Activated T-cell treated with anti-CD3 and anti-CD28 coated beads, Interleukin-2, amount 50 U/mL, for 24 hours (primary cell): ENCODE results near the gene DLX4.
A peak's percentile ranks its signal among the peaks of the same experiment; 100 is the strongest.

Experiments
- DNase-seq: peaks from one replicate; pipeline ENCODE4 v3.0.0-alpha.2; 2020
- H3K27ac Mint-ChIP-seq: 2 replicates; pipeline ENCODE4 v1.8.0; 2020; ENCODE audit warnings: mild to moderate bottlenecking, mixed read lengths
- H3K27me3 Mint-ChIP-seq: 2 replicates; pipeline ENCODE4 v1.8.0; 2020; ENCODE audit warnings: mixed read lengths
- H3K36me3 Mint-ChIP-seq: 2 replicates; pipeline ENCODE4 v1.8.0; 2020; ENCODE audit warnings: low read depth, mixed read lengths
- H3K4me1 Mint-ChIP-seq: 2 replicates; pipeline ENCODE4 v1.8.0; 2020; ENCODE audit warnings: low read depth, mixed read lengths
- H3K4me3 Mint-ChIP-seq: 2 replicates; pipeline ENCODE4 v1.8.0; 2020; ENCODE audit warnings: mild to moderate bottlenecking, moderate library complexity, mixed read lengths
- H3K9me3 Mint-ChIP-seq: 2 replicates; pipeline ENCODE4 v1.8.0; 2020; ENCODE audit warnings: mixed read lengths

Gene DLX4, protein sequence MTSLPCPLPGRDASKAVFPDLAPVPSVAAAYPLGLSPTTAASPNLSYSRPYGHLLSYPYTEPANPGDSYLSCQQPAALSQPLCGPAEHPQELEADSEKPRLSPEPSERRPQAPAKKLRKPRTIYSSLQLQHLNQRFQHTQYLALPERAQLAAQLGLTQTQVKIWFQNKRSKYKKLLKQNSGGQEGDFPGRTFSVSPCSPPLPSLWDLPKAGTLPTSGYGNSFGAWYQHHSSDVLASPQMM

DNA sequence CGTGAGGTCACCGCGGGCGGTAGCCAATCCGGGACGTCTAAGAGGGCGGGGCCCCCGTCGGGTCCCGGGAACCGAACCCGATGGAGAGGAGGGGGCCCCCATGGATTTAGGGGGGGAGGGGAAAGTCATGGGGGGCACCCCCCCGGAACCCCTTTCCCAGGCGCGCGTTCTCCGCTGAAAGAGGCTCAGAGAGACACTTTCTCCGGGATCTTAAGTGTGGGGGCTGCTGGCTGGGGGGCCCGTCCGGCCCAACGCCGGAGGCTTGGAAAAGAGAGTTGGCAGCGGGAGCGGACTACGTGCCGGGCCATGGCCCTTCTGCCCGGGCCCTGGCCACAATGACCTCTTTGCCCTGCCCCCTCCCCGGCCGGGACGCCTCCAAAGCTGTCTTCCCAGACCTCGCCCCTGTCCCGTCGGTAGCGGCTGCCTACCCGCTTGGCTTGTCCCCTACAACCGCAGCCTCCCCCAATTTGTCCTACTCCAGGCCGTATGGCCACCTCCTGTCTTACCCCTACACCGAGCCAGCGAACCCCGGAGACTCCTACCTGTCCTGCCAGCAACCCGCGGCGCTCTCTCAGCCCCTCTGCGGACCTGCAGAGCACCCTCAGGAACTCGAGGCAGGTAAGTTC, at the start of gene DLX4:
Gene DLX4, plus strand, starts transcription at position 57 of the 626 bp plus-strand sequence. Its CDS starts 279 bp downstream, at position 336.
- Mint-ChIP-seq H3K27ac (peak within 1 kb of the TSS; percentile 45), H3K27me3 (peaks cover 93% of the 10 kb centered on the region), H3K4me1 (peaks cover 47% of the 10 kb centered on the region), H3K9me3 (no peaks in the 10 kb centered on the region), H3K4me3 (peak within 1 kb of the TSS; percentile 84), H3K36me3 (no peaks in the 10 kb centered on the region)
- DNase-seq, result peak; percentile 56

DNA sequence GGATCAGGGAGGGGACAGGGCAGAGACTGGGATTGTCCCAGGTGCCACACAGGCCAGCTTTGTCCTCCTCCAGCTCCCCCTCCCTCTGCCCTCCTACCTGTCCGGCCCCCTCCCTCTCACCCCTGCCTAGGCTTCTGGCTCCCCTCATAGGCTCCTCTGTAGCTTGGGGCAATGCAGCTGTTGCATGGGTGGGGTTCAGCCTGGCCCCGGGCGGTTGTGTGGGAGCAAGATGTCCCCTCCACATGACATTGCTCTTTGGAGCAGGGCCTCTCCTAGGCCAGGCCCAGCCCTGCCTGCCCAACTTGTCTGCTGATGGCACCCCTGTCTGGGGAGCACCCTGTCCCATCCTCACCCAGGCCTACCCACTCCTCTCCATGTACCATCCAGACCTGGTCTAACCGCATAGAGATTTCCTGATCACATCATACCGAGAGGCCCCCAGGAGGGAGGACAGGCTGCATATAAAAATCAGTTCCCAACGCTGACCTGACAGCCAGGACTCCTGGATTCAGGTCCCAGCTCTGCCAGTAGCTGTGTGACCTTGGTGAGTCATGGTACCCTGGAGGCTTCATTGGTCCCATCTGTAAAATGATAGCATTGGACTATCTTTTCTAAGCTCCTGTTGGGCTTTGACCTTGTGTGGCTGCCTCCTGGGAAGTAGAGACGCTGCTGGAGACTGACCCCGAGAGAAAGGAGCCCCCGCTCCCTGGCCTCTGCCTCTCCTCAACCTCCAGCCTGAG, 48.8 kb upstream of the DLX4 start:
- DNase-seq, result no peak
- no peak overlapping the region for H3K27ac Mint-ChIP-seq
- H3K4me1 Mint-ChIP-seq, result no peaks in the 10 kb centered on the region
- no peaks in the 10 kb centered on the region for H3K9me3 Mint-ChIP-seq
- H3K36me3 Mint-ChIP-seq, result no peaks in the 10 kb centered on the region
- H3K4me3 Mint-ChIP-seq, result no peak overlapping the region
- H3K27me3 Mint-ChIP-seq, result peaks cover 16% of the 10 kb centered on the region

DNA sequence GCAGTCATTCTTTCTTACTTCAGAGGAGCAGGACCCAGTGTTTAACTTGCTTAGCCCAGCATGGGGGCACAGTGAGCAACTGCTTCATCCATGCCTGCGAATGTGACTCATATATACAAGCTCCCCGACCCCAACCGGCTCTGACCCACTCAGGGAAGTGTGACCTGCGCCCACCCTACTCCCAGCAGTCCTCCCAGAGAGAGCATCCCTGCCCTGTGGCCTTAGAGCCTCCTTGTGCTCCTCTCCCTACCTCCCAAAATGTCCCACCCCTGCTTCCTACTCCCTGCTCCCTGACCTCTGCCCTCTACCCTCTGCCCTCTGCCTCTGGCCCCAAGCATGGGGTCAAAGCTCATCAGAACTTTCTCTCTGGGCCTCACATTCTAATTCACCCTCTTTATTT, 46.9 kb upstream of the DLX4 start:
- Mint-ChIP-seq H3K36me3 (no peaks in the 10 kb centered on the region), H3K4me1 (no peaks in the 10 kb centered on the region), H3K27me3 (peaks cover 3% of the 10 kb centered on the region), H3K9me3 (no peaks in the 10 kb centered on the region), H3K4me3 (no peak overlapping the region), H3K27ac (no peak overlapping the region)
- no peak for DNase-seq

DNA sequence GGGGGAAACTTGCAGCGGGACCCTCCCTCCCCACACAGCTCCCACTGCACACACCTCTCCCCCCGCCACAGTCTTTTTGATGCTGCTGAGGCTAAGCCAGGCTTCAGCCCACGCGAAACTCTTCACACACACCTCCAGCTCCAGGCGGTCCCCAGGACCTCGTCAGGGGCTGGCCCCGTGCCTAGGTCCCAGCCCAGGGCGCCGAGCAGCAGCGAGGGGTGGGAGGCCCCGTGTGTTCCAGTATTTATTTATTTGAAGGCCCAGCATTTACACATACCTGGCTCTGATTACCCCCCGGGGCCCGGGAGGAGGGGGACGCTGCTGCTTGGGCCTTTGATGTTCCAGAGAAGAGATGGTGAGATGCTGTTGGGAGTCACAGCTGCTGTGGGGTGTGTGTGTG, 44.9 kb upstream of the DLX4 start:
- Mint-ChIP-seq H3K4me3 (no peak overlapping the region), H3K27ac (no peak overlapping the region), H3K9me3 (no peaks in the 10 kb centered on the region), H3K4me1 (no peaks in the 10 kb centered on the region), H3K27me3 (peaks cover 14% of the 10 kb centered on the region), H3K36me3 (no peaks in the 10 kb centered on the region)
- no peak for DNase-seq

DNA sequence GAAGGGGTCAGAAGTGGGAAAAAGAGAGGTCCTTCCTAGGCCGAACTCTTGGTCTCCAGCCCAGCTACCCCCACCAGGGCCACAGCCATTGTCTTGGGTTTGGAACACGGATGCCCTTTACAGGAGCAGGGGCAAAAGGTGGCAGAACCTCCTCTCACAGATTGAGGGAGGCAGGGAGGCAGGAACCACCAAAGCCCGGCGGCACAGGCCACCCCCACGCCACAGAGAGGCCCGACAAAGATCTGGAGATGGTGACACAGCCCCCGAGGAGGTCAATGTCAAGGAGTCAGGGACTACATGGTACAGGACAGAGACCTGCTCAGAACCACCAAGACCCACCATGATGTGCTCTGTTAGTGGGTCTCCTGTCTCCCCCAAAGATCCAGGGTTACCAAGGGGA, 44.4 kb upstream of the DLX4 start:
- Mint-ChIP-seq H3K4me1 (no peaks in the 10 kb centered on the region), H3K4me3 (no peak overlapping the region), H3K36me3 (no peaks in the 10 kb centered on the region), H3K9me3 (no peaks in the 10 kb centered on the region), H3K27ac (no peak overlapping the region), H3K27me3 (peaks cover 17% of the 10 kb centered on the region)
- DNase-seq, result no peak

DNA sequence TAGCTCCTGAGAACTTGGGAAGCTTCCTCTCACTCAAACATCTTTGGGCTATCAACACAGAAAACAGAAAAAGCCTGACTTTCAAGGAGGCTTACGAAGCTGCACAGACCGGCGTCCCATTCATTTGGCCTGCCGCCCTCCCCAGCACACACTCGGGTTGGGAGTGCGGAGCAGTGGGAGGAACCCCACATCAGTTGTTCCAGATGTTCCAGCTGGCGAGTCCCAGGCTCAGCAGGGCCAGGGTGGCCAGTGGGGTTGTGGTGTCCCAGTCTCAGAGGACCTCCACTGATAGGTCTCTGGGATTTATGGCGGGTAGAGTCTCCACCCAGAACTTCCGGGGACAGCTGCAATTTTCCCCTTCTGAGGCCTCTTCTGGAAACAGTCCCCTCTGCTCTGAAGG, 43.1 kb upstream of the DLX4 start:
- Mint-ChIP-seq H3K4me3 (no peak overlapping the region), H3K36me3 (no peaks in the 10 kb centered on the region), H3K27ac (no peak overlapping the region), H3K4me1 (no peaks in the 10 kb centered on the region), H3K9me3 (no peaks in the 10 kb centered on the region), H3K27me3 (peaks cover 27% of the 10 kb centered on the region)
- DNase-seq, result no peak

DNA sequence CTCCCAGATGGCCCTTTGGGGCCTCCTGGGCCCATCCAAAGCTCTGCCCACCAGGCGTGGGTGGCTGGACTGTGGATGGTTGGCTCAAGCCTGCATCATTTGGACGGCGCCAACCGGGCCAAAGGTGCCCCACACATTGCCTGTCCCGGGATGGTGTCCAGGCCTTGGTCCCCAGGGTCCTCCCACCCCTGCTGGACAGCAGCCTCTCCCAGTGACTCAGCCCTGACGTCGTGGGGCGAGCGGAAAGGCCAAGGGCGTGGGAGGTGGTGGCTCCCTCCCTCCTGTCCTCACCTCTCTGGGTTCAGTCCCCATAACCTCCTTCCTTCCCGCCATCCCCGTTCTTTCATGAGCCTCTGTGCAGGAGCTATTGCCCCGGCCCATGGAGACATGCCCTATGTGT, 42.1 kb upstream of the DLX4 start:
- Mint-ChIP-seq H3K27me3 (peaks cover 36% of the 10 kb centered on the region), H3K9me3 (no peaks in the 10 kb centered on the region), H3K27ac (no peak overlapping the region), H3K4me3 (no peak overlapping the region), H3K4me1 (no peaks in the 10 kb centered on the region), H3K36me3 (no peaks in the 10 kb centered on the region)
- no peak for DNase-seq

DNA sequence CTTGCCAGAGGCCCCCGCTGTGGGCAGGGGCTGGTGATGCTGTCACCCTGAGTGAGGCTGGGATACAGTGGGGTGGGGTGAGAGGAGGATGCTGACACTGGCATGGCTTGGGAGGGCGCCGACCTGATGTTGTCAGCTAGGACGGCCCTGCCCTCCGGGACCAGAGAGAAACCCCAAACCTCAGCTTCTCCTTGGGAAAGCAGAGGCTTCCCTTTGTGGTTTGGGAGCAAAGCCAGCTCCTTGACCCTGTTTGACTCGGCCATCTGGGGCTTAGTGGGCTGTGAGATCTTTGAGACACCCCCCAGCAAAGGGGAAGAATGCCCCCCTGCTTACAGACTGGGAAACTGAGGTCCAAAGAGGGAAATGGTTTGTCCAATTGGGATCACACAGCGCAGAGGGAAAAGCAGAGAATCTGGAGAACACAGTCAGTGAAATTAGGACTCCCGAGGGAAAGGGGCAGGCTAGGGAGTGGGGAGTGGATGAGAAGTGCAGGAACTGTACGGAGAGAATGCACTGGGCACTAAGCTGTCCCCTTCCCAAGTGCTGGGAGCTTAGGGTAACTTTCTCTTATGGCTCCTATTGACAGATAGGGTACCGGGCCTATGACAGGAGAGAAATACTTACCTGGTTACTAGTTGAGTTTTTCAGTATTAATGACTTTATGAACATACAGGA, 40.7 kb upstream of the DLX4 start:
- Mint-ChIP-seq H3K4me3 (no peak overlapping the region), H3K36me3 (no peaks in the 10 kb centered on the region), H3K27me3 (peaks cover 44% of the 10 kb centered on the region), H3K9me3 (no peaks in the 10 kb centered on the region), H3K27ac (no peak overlapping the region), H3K4me1 (no peaks in the 10 kb centered on the region)
- no peak for DNase-seq

DNA sequence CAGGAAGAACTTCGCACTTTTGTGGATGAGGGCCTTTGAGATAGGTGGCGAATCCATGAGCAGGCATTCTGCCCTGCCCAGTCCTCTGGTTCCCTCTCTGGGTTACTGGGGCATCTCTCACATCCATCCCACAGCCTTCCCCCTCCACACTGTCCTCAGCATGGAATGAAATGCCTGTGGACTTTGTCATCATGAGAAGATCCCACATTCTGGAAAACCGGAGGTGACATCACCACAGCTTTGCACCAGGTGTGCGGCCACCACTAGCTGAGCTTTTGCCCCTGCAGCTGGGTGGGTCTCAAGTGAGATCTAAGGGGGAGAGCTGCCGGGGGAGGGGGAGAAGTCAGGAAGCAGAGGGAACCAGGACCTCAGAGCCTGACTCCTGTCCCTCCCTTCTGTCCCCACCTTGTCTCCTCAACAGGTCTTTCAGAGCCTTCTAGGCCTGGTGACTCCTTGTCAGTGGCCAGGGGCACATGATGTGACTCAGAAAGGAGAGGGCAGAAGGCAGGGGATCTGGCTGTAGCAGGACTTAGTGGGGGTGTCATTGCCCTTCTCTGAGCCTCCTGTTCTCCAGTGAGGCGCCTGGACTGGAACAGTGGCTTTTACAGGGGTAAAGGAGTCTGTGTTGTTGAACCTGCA, 40.0 kb upstream of the DLX4 start:
- Mint-ChIP-seq H3K36me3 (no peaks in the 10 kb centered on the region), H3K27me3 (peaks cover 46% of the 10 kb centered on the region), H3K4me1 (no peaks in the 10 kb centered on the region), H3K9me3 (no peaks in the 10 kb centered on the region), H3K4me3 (no peak overlapping the region), H3K27ac (no peak overlapping the region)
- DNase-seq, result no peak

DNA sequence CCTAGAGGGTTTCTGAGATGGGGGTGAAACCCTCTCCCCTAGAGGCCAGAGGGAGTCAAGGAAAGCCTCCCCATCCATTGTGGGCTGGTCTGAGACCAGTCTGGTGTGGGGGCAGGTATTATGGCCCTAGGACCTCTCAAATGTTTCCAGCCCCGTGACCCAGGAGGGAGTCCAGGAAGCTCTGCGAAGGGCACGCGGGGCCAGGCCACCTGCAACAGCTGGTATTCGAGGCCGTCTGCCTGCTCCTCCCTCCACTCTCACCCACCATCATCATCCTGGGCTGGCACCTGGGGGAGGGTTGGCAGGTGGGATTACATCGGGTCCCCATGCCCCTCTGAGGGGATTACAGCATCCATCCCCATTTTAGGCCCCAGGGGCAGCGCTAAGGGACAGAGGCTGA, 38.1 kb upstream of the DLX4 start:
- no peaks in the 10 kb centered on the region for H3K4me1 Mint-ChIP-seq
- H3K4me3 Mint-ChIP-seq, result no peak overlapping the region
- no peak overlapping the region for H3K27ac Mint-ChIP-seq
- no peaks in the 10 kb centered on the region for H3K36me3 Mint-ChIP-seq
- H3K9me3 Mint-ChIP-seq, result no peaks in the 10 kb centered on the region
- DNase-seq, result no peak
- peaks cover 62% of the 10 kb centered on the region for H3K27me3 Mint-ChIP-seq

DNA sequence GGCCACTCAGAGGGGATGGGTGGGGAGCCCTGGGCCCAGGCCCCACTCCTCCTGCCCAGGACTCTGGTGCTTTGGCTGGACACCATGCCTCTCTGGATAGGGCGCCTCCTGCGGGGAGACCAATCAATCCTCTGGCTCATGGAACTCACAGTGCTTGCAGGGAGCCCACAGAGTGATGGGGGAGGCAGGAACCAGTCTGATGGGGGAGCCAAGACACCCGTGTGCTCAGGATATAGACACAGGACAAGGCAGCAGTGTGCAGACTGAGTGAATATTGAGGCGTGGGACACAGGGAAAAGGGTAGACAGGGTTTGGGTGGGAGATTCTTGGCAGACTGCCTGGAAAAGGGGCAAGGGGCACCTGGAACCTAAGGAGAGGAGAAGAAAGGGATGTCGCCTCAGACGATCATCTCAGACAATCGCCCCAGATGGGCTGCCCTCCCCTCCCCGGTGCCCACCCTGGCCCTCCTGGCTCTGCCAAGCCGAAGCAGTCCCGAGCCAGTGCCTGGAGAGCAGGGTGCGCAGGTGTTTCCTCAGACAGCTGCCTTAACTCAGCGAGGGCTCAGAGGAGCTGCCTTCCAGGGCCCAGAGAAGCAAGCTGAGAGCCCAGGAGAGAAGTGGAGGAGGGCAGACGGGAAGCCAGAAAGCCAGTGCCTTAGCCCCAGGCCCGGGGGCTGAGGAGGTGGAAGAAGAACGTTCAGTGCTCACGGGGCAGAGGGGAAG, 37.4 kb upstream of the DLX4 start:
- H3K9me3 Mint-ChIP-seq, result no peaks in the 10 kb centered on the region
- H3K4me1 Mint-ChIP-seq, result no peaks in the 10 kb centered on the region
- no peak for DNase-seq
- H3K27ac Mint-ChIP-seq, result no peak overlapping the region
- H3K36me3 Mint-ChIP-seq, result no peaks in the 10 kb centered on the region
- H3K27me3 Mint-ChIP-seq, result peaks cover 61% of the 10 kb centered on the region
- H3K4me3 Mint-ChIP-seq, result no peak overlapping the region

DNA sequence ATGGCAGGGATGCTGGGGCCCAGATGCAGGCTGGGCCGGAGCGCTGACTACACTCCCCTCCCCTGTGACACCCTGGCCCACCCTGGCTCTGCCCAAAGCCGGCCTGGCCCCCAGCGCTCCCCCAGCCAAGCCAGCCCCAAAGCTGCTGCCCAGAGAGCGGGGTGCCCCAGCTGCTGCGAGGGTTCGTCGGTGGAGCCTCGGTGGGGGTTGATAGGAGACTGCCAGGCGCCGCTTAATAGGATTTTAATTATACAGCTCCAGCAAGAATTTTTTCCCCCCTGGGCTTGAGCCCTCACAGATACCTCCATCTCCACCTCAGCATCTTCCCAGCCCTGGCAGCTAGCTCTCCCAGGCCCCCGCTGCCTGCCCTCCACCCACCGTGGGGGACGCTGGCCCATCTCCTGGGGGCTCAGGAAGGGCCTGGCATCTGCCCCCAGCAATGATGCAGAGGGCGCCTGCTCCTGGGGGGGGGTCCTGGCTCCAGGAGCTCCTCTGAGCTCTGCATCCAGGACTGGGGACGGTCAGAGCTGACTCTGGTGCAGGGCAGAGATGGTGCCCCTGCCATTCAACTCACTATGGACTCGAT, 36.8 kb upstream of the DLX4 start:
- Mint-ChIP-seq H3K9me3 (no peaks in the 10 kb centered on the region), H3K36me3 (no peaks in the 10 kb centered on the region), H3K27ac (no peak overlapping the region), H3K4me3 (no peak overlapping the region), H3K27me3 (peaks cover 61% of the 10 kb centered on the region), H3K4me1 (no peaks in the 10 kb centered on the region)
- DNase-seq, result no peak

DNA sequence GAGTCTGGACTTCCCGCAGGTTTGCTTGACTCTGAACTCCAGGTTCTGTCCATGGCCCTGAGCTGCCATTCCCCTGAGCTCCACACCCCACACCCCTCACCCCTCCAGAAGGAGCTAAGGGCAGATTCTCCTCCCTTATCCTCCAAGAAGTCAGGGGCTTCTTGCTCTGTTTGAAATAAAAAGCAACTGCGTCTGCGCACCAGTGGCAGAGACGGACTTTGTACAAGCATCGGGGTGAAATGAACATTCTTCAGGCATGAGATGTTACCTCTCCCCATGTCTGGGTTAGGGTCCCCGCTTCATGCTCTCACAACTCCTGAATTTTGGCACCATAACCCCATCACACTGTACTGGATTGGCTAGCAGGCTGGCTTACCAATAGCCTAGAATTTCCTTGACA, 36.1 kb upstream of the DLX4 start:
- H3K4me3 Mint-ChIP-seq, result no peak overlapping the region
- H3K27ac Mint-ChIP-seq, result no peak overlapping the region
- no peak for DNase-seq
- no peaks in the 10 kb centered on the region for H3K36me3 Mint-ChIP-seq
- no peaks in the 10 kb centered on the region for H3K9me3 Mint-ChIP-seq
- H3K27me3 Mint-ChIP-seq, result peaks cover 58% of the 10 kb centered on the region
- no peaks in the 10 kb centered on the region for H3K4me1 Mint-ChIP-seq
